ENCODE data around the gene YDJC. TPM values are rescaled to one million over a fixed set of nuclear protein-coding genes. Genes with fewer than 3 reads are reported as not detected.
"Not testable (repeated sequence)": the region's sequence is repeated elsewhere in the genome, so short reads cannot be mapped to it uniquely, and the experiment has no call there.

YDJC gene
- total RNA-seq, 1 experiment from 2014 or later, result 79.4 TPM

GRCh38 chr22:21622011-21622918 is 7.6 kb downstream of the YDJC start:
- peak; percentile 25 for ATAC-seq
- DNase-seq, result no peak
- Histone ChIP-seq H2AFZ (ENCODE audit: low read length) (no peak overlapping the region), H3F3A (ENCODE audit: low read length, unreplicated experiment) (no peaks in the 10 kb centered on the region), H3K79me2 (ENCODE audit: low read length) (peaks cover 58% of the 10 kb centered on the region), H3K9me3 (ENCODE audit: low read length) (no peaks in the 10 kb centered on the region), H3K4me3 (ENCODE audit: low read length) (no peak overlapping the region), H3K36me3 (ENCODE audit: low read depth, low read length) (peaks cover 5% of the 10 kb centered on the region; the same call in 1 of the 2 replicates), H3K4me2 (ENCODE audit: low read length) (no peak overlapping the region), H3K27me3 (ENCODE audit: low read length) (no peaks in the 10 kb centered on the region), H4K20me1 (ENCODE audit: low read length) (peaks cover 5% of the 10 kb centered on the region; the same call in 1 of the 2 replicates), H3K9me2 (replicated peaks; ENCODE audit: low read length) (no peaks in the 10 kb centered on the region), H3K27ac (ENCODE audit: low read length) (no peak overlapping the region), H3K4me1 (ENCODE audit: insufficient read depth, low read length) (no peaks in the 10 kb centered on the region), H3K9ac (ENCODE audit: low read length) (no peak overlapping the region)
- TF ChIP-seq, protein P1, sequence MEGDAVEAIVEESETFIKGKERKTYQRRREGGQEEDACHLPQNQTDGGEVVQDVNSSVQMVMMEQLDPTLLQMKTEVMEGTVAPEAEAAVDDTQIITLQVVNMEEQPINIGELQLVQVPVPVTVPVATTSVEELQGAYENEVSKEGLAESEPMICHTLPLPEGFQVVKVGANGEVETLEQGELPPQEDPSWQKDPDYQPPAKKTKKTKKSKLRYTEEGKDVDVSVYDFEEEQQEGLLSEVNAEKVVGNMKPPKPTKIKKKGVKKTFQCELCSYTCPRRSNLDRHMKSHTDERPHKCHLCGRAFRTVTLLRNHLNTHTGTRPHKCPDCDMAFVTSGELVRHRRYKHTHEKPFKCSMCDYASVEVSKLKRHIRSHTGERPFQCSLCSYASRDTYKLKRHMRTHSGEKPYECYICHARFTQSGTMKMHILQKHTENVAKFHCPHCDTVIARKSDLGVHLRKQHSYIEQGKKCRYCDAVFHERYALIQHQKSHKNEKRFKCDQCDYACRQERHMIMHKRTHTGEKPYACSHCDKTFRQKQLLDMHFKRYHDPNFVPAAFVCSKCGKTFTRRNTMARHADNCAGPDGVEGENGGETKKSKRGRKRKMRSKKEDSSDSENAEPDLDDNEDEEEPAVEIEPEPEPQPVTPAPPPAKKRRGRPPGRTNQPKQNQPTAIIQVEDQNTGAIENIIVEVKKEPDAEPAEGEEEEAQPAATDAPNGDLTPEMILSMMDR (conservative IDR thresholded peaks at IDR 0.05; ENCODE audit: low read depth, low read length), result no peak
- TF ChIP-seq EZH2phosphoT487 (IDR thresholded peaks at IDR 0.05; ENCODE audit: borderline replicate concordance, low read length) (no peak), EZH2 (IDR thresholded peaks at IDR 0.05; ENCODE audit: low read length, unreplicated experiment) (no peak)
- POLR2A ChIA-PET (ENCODE audit: unreplicated experiment), result no interaction called here
- intact Hi-C loops (cut with micrococcal nuclease), result no loop called here
- TSS peak; percentile 20 for BruUV-seq (replicated peaks)
- CTCF ChIA-PET, result no interaction called here

DNA sequence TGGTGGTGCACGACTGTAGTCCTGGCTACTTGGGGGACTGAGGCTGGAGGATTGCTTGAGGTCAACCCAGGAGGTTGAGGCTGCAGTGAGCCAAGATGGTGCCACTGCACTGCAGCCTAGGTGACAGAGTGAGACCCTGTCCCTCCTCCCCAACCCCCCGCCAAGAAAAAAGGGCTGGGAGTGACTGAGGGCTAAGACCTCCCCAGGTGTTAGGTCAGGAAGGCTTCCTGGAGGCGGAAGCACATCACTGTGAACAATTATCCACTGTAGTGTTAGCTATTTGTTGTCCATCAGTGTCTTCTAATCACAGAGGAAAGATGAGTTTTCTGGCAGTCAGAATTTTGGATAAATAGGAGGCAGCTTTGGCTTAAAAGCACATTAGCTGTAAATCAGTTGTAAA is 8.8 kb downstream of the YDJC start:
- no peaks in the 10 kb centered on the region for H3K9me2 ChIP-seq (replicated peaks; ENCODE audit: low read length)
- H4K20me1 ChIP-seq (ENCODE audit: low read length), result peaks cover 5% of the 10 kb centered on the region; the same call in 1 of the 2 replicates
- DNase-seq, result no peak
- H3K27me3 ChIP-seq (ENCODE audit: low read length), result no peaks in the 10 kb centered on the region
- H3K4me1 ChIP-seq (ENCODE audit: insufficient read depth, low read length), result no peaks in the 10 kb centered on the region
- no peak for ATAC-seq
- H3K36me3 ChIP-seq (ENCODE audit: low read depth, low read length), result peaks cover 4% of the 10 kb centered on the region; the same call in 1 of the 2 replicates
- no peak overlapping the region for H3K27ac ChIP-seq (ENCODE audit: low read length)
- H3K4me2 ChIP-seq (ENCODE audit: low read length), result no peak overlapping the region
- TF ChIP-seq EZH2 (IDR thresholded peaks at IDR 0.05; ENCODE audit: low read length, unreplicated experiment), result no peak
- TF ChIP-seq EZH2phosphoT487 (IDR thresholded peaks at IDR 0.05; ENCODE audit: borderline replicate concordance, low read length), result no peak
- TF ChIP-seq, protein P1 (conservative IDR thresholded peaks at IDR 0.05; ENCODE audit: low read depth, low read length), result no peak
- intact Hi-C loops (cut with micrococcal nuclease), result no loop called here
- no peak overlapping the region for H2AFZ ChIP-seq (ENCODE audit: low read length)
- BruUV-seq (replicated peaks), result no TSS peak
- no peak overlapping the region for H3K9ac ChIP-seq (ENCODE audit: low read length)
- no peak overlapping the region for H3K4me3 ChIP-seq (ENCODE audit: low read length)
- H3F3A ChIP-seq (ENCODE audit: low read length, unreplicated experiment), result no peaks in the 10 kb centered on the region
- CTCF ChIA-PET, result no interaction called here
- H3K9me3 ChIP-seq (ENCODE audit: low read length), result no peaks in the 10 kb centered on the region
- peaks cover 50% of the 10 kb centered on the region for H3K79me2 ChIP-seq (ENCODE audit: low read length)
- POLR2A ChIA-PET (ENCODE audit: unreplicated experiment), result no interaction called here

DNA sequence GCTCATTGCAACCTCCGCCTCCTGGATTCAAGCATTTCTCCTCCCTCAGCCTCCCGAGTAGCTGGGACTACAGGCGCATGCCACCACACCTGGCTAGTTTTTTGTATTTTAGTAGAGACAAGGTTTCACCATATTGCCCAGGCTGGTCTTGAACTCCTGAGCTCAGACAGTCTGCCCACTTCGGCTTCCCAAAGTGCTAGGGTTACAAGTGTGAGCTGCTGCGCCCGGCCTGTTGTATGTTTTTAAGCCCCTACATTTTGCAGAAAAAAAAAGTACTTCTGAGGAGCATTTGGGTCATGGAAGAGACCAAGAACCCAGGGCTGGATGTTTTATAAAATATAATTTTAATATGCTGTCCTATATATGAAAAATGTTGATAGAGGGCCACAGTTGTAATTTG is 12.5 kb downstream of the YDJC start:
- POLR2A ChIA-PET (ENCODE audit: unreplicated experiment); CTCF ChIA-PET: not testable (repeated sequence)

More for the DNA sequence above, 12.5 kb downstream of the YDJC start:
- peaks cover 64% of the 10 kb centered on the region for H3K79me2 ChIP-seq (ENCODE audit: low read length)
- H3K9me3 ChIP-seq (ENCODE audit: low read length); DNase-seq; BruUV-seq (replicated peaks); H3K9me2 ChIP-seq (replicated peaks; ENCODE audit: low read length); H3F3A ChIP-seq (ENCODE audit: low read length, unreplicated experiment); H3K4me1 ChIP-seq (ENCODE audit: insufficient read depth, low read length); H3K27ac ChIP-seq (ENCODE audit: low read length); H3K4me3 ChIP-seq (ENCODE audit: low read length); H3K36me3 ChIP-seq (ENCODE audit: low read depth, low read length); H3K9ac ChIP-seq (ENCODE audit: low read length); ATAC-seq; intact Hi-C loops (cut with micrococcal nuclease); H3K4me2 ChIP-seq (ENCODE audit: low read length); H2AFZ ChIP-seq (ENCODE audit: low read length); H4K20me1 ChIP-seq (ENCODE audit: low read length); H3K27me3 ChIP-seq (ENCODE audit: low read length): not testable (repeated sequence)
